ENCODE data around the gene LMF1.

The LMF1 gene

DNA sequence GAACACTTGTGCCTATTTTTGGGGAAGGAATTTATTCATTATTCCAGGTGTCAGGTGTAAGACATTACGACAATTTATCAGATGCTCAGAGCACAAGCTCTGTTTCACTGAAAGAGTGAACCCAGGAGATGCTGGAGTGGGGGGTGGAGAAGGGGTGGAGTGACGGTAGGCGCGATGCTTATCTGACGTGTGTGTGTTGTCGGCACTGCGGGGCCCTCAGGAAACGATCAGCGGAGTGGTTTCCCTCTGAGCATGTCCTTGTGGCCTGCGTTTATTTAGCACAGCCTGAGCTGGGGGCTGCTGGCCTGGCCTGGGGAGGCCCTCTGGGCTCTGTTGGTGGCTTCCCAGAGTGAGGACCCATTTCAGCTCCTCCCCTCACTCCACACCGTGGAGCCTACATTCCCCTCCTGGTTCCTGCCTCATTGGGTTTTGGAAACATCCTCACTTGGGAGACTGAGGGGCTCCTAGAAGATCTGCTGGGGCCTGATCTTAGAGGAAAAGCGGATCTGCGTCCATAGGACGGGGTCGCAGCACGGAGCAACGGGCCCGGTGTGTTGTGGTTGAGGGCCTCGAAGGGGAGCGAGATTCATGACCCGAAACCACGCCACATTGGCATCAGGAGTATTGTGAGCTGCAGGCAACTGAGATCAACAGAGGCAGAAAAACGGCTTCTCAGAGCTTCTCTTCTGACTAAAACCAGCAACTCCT, 151.3 kb downstream of the LMF1 start:
- in situ Hi-C loops (cut with MboI; ENCODE audit: low sequenced_read_pairs), result no loop called here

DNA sequence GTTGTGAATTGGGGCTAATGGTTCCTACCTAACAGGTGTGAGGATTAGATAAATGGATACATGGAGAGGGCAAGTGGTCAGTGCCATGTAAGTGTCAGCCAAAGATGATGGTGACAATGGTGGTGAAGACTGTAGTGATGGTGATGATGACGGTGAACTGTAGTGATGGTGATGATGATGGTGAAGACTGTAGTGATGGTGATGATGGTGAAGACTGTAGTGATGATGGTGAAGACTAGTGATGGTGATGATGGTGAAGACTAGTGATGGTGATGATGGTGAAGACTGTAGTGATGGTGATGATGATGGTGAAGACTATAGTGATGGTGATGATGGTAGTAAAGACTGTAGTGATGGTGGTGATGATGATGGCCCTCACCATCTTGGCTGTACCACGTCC, 152.2 kb downstream of the LMF1 start:
- in situ Hi-C loops (cut with MboI; ENCODE audit: low sequenced_read_pairs), result no loop called here

DNA sequence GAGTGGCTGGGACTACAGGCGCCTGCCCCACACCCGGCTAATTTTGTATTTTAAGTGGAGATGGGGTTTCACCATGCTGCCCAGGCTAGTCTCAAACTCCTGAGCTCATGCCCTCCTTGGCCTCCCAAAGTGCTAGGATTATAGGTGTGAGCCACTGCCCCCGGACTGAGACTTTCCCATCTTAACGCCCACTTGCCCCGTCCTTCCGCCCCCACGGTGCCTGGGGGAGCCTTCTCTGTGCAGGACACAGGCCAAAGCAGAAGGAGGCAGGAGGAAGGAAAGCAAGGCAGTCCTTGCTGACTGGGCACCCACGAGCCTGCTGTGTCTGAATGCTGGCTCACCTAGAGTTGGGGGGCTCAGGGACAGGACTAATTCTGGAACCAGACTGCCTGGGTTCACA, 152.7 kb downstream of the LMF1 start:
- in situ Hi-C loops (cut with MboI; ENCODE audit: low sequenced_read_pairs), result no loop called here

DNA sequence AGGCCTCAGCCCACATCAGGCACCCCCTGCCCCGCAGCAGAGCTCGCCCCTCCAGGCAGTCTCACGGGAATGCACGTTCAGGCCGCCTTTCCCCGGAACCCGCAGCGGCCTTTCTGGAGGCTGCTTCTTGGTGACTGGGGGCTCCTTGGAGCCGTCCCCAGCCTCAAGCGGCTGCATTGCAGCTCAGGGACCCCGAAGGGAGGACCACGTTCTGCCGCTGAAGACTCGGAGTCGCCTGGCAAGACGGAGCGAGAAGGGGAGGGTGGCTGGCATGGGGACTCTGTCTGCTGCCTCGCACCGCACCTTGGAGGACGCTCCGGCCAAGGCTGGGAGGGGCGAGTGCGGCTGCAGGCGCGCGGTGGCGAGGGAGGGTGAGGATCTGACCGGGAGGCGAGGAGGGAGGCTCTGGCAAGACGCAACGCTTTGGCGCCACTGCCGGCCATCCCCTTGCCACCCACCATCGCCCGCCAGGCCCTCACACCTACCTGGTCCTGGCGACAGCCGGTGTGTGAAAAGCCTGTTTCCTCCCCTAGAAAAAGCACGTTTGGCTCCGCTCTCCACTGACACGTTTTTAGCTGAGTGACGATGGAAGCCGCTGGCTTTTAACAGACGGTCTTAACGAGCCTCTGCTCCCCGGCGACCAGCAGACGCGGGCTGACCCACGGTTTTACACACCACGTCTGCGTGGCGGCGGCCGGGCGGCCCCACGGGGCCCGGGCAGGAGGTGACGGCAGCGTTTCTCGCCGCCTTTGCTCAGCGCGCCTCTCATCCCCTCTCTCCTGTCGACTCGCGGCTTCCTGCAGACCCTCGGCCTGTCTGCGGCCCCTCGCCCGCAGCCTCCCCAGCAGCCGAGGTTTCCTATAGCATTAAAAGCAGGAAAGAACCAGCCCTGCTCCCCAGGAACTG, 153.5 kb downstream of the LMF1 start:
- in situ Hi-C loops (cut with MboI; ENCODE audit: low sequenced_read_pairs), result no loop called here

DNA sequence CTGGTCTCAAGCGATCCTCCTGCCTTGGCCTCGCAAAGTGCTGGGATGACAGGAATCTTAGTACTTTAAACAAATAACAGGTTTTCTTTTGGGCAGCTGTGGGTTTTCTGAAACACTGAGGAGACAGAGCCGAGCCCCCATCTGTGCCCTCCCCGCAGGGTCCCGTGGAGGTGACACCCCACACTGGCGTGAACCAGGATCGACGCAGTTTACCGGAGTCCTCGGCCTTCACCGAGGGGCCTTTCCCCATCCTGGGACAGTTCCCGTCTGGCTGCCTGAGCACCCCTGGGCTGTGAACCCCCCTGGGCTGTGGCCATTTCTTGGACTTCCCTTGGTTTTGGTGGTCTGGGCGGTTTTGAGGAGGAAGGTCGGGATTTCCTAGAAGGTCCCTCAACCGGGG, 154.9 kb downstream of the LMF1 start:
- in situ Hi-C loops (cut with MboI; ENCODE audit: low sequenced_read_pairs), result no loop called here

DNA sequence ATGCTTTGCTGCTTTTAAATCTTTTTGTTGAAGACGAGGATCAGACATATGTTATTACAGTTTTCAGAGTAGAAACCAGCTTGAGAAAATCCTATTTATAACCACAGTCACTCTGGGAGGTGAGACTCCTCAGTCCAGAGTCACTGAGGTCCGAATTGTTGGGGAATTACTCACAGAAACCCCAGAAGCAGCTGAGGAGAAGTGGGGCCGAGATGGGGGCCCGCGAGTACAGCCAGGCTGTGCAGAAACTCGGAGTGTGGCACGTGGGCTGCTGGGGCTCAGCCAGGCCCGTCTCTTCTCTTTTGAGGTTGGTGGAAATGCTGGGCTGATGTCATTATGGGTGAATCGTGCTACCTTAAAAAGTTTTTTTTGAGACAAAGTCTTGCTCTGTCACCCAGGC, 155.8 kb downstream of the LMF1 start:
- in situ Hi-C loops (cut with MboI; ENCODE audit: low sequenced_read_pairs), result no loop called here

DNA sequence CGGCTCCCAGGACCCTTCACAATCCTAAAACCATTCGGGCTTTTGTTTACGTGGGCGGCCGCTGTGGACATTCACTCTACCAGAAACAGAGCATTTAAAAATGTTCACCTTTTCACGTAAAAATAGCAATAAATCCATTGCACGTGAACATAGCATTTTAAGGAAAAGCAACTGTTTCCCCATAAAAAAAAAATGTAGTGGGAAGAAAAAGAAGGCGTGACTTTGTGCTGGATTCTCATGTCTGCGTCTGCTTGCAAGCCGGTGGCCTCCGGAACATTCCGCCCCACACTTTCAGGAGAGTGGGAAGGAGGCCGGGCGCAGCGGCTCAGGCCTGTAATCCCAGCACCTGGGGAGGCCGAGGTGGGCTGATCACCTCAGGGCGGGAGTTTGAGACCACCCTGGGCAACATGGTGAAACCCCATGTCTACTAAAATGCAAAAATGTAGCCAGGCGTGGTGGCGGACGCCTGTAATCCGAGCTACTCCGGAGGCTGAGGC, 156.8 kb downstream of the LMF1 start:
- in situ Hi-C loops (cut with MboI; ENCODE audit: low sequenced_read_pairs), result no loop called here

DNA sequence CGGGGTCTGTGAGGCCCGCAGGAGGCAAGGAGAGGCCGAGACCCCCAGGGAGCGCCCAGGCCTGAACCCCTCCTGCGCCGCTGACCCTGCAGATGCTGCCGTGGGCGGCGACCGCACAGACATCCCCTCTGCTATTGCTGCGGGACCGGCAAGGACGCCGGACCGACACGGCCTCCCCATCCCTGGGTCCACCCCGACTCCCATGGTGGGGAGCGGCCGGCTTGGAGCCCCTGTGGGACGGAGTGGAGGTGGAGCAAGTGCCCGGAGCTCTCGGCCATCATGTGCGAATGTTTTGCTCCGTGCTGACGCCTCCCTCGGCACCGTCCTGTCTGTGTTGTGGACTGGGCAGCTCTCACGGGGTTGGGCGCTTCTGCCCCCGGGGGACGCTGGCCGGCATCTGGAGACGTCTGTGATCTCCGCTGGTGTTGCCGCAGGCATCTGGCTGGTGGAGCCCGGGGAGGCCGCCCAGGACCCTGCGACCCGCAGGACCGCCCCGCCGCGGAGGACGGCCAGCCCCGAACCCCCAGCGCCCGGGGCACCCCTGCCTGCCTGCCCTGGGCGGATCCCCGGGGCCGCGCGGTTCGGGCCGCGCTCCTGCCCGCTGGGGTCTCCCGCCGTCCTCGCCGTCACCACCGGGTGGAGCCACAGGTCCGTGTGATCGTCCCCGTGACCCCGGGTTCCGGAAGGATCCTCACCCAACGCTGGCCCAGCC, 157.4 kb downstream of the LMF1 start:
- in situ Hi-C loops (cut with MboI; ENCODE audit: low sequenced_read_pairs), result no loop called here

DNA sequence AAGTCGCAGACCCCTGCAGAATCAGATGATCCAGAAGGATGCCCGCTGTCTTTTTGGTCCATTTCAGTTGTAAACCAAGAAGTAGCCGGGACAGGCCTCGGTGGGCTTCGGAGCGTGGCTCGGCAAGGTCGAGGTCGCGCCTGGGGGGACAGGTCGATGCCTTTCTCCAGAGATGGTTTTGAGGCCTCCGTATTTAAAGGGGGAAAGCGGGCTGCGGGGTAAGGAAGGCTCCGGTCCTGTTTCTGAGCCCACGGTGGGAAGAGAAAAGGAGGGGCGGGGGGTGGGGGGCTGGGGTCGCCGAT, 162.7 kb downstream of the LMF1 start:
- in situ Hi-C loops (cut with MboI; ENCODE audit: low sequenced_read_pairs), result no loop called here

DNA sequence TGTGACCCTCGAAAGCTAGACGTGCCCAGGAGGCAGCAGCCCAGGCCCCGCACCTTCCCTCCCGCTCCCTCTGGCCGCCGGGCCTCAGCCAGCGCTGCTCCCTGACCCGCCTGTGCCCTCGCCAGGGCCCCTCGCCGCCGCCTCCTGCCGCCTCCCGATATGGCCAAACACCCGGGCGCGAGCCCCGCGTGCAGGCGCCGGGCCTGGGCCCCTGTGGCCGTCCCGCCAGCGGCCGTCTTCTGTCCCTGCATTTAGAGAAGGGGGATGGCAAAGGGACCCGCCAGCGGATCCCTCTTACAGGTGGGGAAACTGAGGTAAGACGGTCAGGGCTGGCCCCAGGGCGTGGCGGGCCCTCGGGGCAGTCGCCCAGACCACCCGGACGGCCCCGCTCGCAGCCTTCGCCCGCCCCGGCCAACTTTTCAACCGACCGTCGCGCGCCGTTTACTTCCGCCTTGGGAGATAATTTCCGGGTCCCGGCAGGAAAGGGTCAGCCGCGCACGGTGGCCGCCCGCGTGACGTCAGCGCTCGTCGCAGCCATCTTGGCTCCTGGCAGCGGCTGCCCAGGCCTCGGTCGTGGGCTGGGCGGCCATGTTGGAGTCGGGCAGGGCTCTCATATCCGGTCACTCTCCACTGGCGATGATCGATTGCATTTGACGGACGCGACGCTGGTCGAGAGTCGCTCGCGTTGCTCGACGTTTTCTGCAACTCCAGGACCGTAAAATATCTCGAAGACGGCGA, 163.3 kb downstream of the LMF1 start:
- in situ Hi-C loops (cut with MboI; ENCODE audit: low sequenced_read_pairs), result no loop called here

DNA sequence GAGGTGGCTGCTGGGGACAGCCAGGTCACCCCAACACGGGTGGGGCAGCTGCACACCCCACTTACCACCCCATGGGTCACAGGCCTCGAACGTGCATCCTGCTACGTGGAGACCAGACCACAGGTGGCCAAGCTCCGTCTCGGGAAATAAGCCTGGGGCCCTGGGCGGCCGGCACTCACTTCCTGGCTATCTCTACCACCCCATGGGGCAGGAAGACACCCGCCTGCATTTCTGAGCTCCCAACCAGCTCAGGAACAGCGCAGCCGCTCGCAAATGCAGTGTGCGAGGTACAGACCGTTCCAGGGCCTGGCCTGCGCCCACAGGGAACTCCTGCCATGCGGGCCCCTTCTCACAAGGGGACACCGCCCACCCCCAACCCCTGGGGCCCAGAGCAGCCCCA, 165.3 kb downstream of the LMF1 start:
- in situ Hi-C loops (cut with MboI; ENCODE audit: low sequenced_read_pairs), result no loop called here

DNA sequence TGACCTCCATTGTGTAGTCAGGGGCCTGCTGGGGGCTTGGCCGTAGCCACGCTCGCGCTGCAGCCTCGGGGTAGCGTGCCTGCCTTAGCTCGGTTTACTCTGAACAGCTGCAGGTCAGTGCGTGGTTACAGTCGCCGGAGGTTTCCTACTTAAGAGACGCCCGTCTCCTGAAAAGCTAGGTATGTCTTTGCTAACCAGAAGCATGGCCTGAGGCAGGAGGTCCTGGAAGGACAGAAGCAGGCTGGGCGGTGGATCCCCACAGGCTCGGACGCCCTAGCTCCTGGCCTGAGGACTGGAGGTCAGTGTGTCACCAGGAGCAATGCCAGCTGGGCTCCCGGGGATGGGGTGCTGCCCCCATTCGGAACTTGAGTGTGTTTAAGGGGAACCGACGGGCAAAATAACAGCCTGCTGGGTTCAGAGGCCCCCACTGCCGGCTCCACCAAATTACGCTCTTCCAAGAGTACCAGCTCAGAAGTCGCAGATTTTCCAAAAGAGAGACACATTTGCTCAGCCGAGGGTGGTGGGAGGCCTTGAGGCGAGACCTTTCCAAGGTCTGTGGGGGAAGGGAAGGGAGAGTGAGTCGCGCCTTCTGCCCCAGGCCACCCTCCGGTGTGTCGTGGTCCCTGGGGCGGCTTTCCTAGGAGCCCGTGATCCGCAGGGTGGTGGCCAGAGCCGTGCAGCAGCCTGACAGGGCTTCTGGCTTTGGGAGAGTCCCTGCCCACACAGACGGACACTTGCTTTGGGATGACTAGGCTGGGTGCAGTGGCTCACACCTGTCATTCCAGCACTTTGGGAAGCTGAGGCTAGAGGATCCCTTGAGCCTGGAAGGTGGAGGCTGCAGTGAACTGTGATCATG, 166.4 kb downstream of the LMF1 start:
- in situ Hi-C loops (cut with MboI; ENCODE audit: low sequenced_read_pairs), result no loop called here

DNA sequence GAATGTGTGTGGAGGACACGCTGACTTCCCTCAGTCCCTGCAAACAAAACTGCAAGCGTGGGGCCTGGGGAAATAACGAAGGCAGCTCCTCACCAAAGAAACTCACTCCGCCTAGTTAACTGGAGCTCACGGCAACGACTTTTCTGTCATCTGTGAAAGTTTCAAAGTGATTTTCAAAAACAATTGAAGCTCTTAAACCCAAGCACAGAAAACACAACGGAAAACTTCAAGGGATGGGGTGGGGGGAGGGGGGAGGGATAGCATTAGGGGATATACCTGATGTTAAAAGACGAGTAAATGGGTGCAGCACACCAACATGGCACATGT, 167.1 kb downstream of the LMF1 start:
- in situ Hi-C loops (cut with MboI; ENCODE audit: low sequenced_read_pairs), result no loop called here

Data from HL-60/S4 treated with phorbol 12-myristate 13-acetate at 8.2 ng/mL for 4 days and 3 days (cell line).